Smooth muscle cell (in vitro differentiated cells): ENCODE measurements around the gene CELA1. TPM values are rescaled to one million over a fixed set of nuclear protein-coding genes. Genes with fewer than 3 reads are reported as not detected.

Experiments used
- DNase-seq: peaks from one replicate; lab custom pipeline; 2025; ENCODE audit not compliant: unreplicated experiment; lab: John Stamatoyannopoulos, UW
- H2AFZ ChIP-seq: fragments of 200-600 bp; sonication (generic); 2 replicates; pipeline ENCODE4 v1.6.0; 2016; ENCODE audit warnings: antibody characterized with exemption, low read depth, mild to moderate bottlenecking
- H3F3A ChIP-seq: fragments of 200-600 bp; sonication (generic); 2 replicates; pipeline ENCODE4 v1.6.0; 2017; ENCODE audit warnings: antibody characterized with exemption, low read depth
- H3K27ac ChIP-seq: fragments of 200-600 bp; sonication (generic); 2 replicates; pipeline ENCODE4 v1.5.1; 2016; ENCODE audit warnings: low read depth, mild to moderate bottlenecking
- H3K27me3 ChIP-seq: fragments of 200-600 bp; sonication (generic); 2 replicates; pipeline ENCODE4 v1.6.1; 2016; ENCODE audit warnings: low read depth, mild to moderate bottlenecking
- H3K36me3 ChIP-seq: fragments of 200-600 bp; sonication (generic); 2 replicates; pipeline ENCODE4 v1.5.1; 2016; ENCODE audit warnings: low read depth
- H3K4me1 ChIP-seq: fragments of 200-600 bp; sonication (generic); 2 replicates; pipeline ENCODE4 v1.5.1; 2016; ENCODE audit warnings: low read depth
- H3K4me2 ChIP-seq: fragments of 200-600 bp; sonication (generic); 2 replicates; pipeline ENCODE4 v1.6.0; 2016; ENCODE audit warnings: mild to moderate bottlenecking
- H3K4me3 ChIP-seq: fragments of 200-600 bp; sonication (generic); 2 replicates; pipeline ENCODE4 v1.5.1; 2016; ENCODE audit warnings: mild to moderate bottlenecking
- H3K79me2 ChIP-seq: fragments of 200-600 bp; sonication (generic); 2 replicates; pipeline ENCODE4 v1.6.0; 2016; ENCODE audit warnings: low read depth, mild to moderate bottlenecking
- H3K9ac ChIP-seq: fragments of 200-600 bp; sonication (generic); 2 replicates; pipeline ENCODE4 v1.6.0; 2016; ENCODE audit warnings: low read depth
- H3K9me3 ChIP-seq: fragments of 200-600 bp; sonication (generic); replicated peaks from 2 replicates; pipeline ENCODE4 v1.5.1; 2016; ENCODE audit warnings: low read depth
- H4K20me1 ChIP-seq: fragments of 200-600 bp; sonication (generic); 2 replicates; pipeline ENCODE4 v1.6.0; 2016; ENCODE audit warnings: low read depth
- WGBS: methylation state at CpG from one replicate; pipeline ENCODE4 v1.1.7; 2016; ENCODE audit warnings: low lambda C conversion rate; 5-methylcytosine and 5-hydroxymethylcytosine counted together
- polyA plus RNA-seq: library from polyadenylated mRNA; unstranded; fragments of >200 nt; fragmentation: Nextera tagmentation; extraction: Ambion mirVana; gene quantifications from 2 replicates; pipeline ENCODE4 v1.2.1, GENCODE V29; 2016
- total RNA-seq: library from RNA; depleted of rRNA; stranded (reverse); fragments of >200 nt; gene quantifications from 2 replicates; pipeline ENCODE4 v1.2.3, GENCODE V29; 2014
- TF ChIP-seq, protein P1 (sequence below): fragments of 200-600 bp; sonication (generic); IDR thresholded peaks from 2 replicates; pipeline ENCODE4 v1.5.1; 2017; ENCODE audit warnings: borderline replicate concordance, mild to moderate bottlenecking, antibody characterized with exemption; ENCODE audit not compliant: insufficient read depth, poor library complexity, severe bottlenecking

CELA1 gene
- total and polyA plus RNA-seq, 2 experiments from 2014 or later: not detected

DNA sequence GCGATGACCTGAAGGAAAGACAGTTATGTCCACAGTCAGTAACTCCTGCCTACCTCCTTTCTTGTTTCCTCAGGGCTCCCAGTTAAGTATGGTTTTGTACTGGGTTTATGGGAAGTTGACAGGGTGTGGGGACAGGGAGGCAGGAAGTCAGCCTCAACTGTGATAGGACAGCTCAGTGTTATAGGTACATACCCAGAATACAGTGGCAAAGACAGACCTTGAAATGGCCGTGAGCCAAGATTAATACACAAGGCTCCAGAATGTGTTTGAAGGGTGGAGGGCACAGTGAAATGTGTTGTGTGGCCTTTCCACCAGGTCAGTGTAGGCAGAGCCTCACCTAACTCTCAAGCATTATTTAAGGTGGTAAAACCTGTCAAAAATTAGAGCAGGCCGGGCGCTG is 17.9 kb downstream of the CELA1 start:
- peak overlapping the region; percentile 30 for H2AFZ ChIP-seq
- H4K20me1 ChIP-seq: no peaks in the 10 kb centered on the region
- no peak overlapping the region for H3K9ac ChIP-seq
- no peaks in the 10 kb centered on the region for H3F3A ChIP-seq
- H3K4me1 ChIP-seq: peaks cover 12% of the 10 kb centered on the region
- H3K4me2 ChIP-seq: no peak overlapping the region
- TF ChIP-seq, protein P1, sequence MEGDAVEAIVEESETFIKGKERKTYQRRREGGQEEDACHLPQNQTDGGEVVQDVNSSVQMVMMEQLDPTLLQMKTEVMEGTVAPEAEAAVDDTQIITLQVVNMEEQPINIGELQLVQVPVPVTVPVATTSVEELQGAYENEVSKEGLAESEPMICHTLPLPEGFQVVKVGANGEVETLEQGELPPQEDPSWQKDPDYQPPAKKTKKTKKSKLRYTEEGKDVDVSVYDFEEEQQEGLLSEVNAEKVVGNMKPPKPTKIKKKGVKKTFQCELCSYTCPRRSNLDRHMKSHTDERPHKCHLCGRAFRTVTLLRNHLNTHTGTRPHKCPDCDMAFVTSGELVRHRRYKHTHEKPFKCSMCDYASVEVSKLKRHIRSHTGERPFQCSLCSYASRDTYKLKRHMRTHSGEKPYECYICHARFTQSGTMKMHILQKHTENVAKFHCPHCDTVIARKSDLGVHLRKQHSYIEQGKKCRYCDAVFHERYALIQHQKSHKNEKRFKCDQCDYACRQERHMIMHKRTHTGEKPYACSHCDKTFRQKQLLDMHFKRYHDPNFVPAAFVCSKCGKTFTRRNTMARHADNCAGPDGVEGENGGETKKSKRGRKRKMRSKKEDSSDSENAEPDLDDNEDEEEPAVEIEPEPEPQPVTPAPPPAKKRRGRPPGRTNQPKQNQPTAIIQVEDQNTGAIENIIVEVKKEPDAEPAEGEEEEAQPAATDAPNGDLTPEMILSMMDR: no peak
- H3K27ac ChIP-seq: no peak overlapping the region
- H3K36me3 ChIP-seq: no peaks in the 10 kb centered on the region
- WGBS: 97% methylated on average over 4 of the region's 4 CpGs
- DNase-seq: no peak
- no peaks in the 10 kb centered on the region for H3K79me2 ChIP-seq
- H3K9me3 ChIP-seq: no peaks in the 10 kb centered on the region
- H3K4me3 ChIP-seq: no peak overlapping the region
- no peaks in the 10 kb centered on the region for H3K27me3 ChIP-seq

DNA sequence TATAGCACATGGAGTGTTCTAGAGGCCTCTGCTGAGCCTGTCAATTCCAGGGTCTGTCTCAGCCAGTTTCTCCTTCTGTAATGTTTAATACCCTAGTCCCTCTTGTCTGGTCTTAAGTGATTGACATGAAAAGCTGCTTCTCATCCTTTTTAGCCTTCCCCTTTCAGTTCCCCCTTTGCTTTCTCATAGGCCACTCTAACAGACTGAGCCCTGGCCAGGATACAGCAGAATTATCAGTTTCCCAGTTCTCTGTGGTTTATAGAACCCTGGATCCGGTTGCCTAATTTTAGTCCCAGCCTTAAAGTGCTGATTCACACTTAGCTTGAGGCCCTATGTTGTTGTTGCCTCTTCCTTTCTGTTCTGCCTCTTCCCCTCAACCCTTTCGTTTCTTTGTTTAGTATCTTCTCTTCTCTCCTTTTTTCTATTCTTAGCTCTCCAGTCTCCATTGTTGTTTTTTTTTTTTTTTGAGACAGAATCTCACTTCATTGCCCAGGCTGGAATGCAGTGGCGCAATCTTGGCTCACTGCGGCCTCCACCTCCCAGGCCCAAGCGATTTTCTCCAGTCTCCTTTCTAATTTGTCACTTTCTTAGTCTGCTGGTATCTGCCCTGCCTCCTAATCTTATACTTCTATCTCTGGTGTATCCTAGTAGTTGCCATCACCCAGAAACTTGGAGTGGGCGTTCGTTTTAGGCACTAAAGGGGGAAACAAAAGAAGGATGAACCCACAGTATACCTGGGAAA is 19.6 kb downstream of the CELA1 start:
- Histone ChIP-seq H3K79me2 (no peaks in the 10 kb centered on the region), H3K36me3 (no peaks in the 10 kb centered on the region), H3K9ac (no peak overlapping the region), H4K20me1 (no peaks in the 10 kb centered on the region), H3K4me3 (no peak overlapping the region), H3F3A (no peaks in the 10 kb centered on the region), H3K9me3 (no peaks in the 10 kb centered on the region), H3K27me3 (no peaks in the 10 kb centered on the region), H3K4me1 (peaks cover 23% of the 10 kb centered on the region), H3K27ac (peak overlapping the region; percentile 51), H2AFZ (peak overlapping the region; percentile 75), H3K4me2 (peak overlapping the region; percentile 1)
- WGBS: 42% methylated on average over 7 of the region's 7 CpGs
- no peak for DNase-seq
- TF ChIP-seq, protein P1: no peak

DNA sequence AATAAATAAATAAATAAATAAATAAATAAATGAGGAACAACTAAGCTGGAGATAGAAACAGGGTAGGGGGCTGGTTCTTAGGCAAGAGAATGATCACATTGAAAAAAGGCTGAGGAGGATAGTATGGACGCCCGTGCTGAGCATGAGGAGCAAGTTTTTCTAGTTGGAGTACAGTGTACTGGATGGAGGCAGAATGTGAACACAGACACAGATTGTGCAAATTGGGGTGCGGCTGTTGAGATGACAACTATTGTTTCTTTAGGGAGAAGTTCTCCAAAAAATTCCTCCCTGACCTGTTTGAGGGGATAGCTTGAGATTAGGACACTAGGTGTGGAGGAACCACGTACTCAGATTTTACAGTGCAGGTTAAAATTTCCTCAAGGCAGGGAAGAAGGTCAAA is 21.5 kb downstream of the CELA1 start:
- Histone ChIP-seq H3K27ac (no peak overlapping the region), H3K4me3 (no peak overlapping the region), H2AFZ (no peak overlapping the region), H3K4me1 (peaks cover 32% of the 10 kb centered on the region), H3K9me3 (no peaks in the 10 kb centered on the region), H3K79me2 (no peaks in the 10 kb centered on the region), H3K4me2 (no peak overlapping the region), H3K27me3 (no peaks in the 10 kb centered on the region), H3K36me3 (no peaks in the 10 kb centered on the region), H3F3A (peaks cover 3% of the 10 kb centered on the region), H4K20me1 (no peaks in the 10 kb centered on the region), H3K9ac (no peak overlapping the region)
- TF ChIP-seq, protein P1: no peak
- no peak for DNase-seq
- WGBS: 85% methylated on average over 4 of the region's 4 CpGs
